ENCODE measurements around the gene LAMA4. TPM values are rescaled to one million over a fixed set of nuclear protein-coding genes. Genes with fewer than 3 reads are reported as not detected.

The LAMA4 gene
- total and polyA plus RNA-seq, 4 donors, result 28.4 to 261 (median 79.8) TPM

DNA sequence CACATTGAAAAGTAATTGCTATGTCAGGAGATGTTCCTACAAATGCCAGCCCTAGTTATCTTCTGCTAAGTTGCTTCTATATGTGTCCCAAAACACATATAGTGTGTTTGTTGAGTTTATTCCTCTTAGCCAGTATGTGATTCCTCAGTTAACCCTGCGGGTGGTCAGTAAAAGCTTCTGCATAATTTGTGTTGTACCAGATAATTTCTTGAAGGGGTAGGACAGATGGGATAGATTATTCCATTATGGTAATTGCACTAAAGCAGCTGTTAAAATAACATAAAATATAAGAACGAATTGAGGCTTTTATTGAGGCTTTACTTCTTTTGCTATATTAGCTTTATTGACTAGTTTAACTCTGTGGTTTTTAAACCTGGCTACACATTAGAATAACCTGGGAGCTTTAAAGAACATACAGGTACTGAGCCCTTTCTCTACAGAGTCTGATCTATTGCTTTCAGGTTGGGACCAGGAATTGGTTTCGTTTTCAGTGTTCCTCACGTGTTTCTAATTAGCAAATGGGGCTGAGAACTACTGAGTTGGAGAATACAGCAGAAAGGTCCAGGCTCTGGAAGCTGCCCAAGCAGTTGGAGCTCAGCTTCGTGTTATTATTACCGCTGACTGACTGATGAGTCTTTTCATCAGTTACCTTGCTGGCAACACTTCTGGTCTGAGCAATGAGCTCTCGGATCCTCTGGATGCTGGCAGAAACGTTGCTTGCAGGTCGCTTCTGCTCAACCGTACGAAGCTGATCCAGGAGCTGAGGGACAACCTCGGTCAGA is 110.0 kb downstream of the LAMA4 start:
- no peak for TF ChIP-seq CTCF (IDR thresholded peaks at IDR 0.05; ENCODE audit: control extremely low read depth, extremely low read depth)
- DNase-seq (no peak), ATAC-seq (ENCODE audit: insufficient read depth, low FRiP score) (no peak)
- Histone ChIP-seq H3K9ac (ENCODE audit: insufficient read depth in 1 of 2, low read length in 2 of 2) (no peak overlapping the region), H3K9me3 (ENCODE audit: control insufficient read depth in 4 of 4, insufficient read depth in 3 of 4, low read length in 3 of 4) (no peaks in the 10 kb centered on the region), H3K27ac (ENCODE audit: low read depth in 1 of 2, low read length in 1 of 2) (no peak overlapping the region), H3K27me3 (ENCODE audit: control insufficient read depth in 3 of 3, insufficient read depth in 3 of 3, low read length in 2 of 3) (no peaks in the 10 kb centered on the region), H3K4me3 (no peak overlapping the region), H3K4me1 (ENCODE audit: control insufficient read depth in 5 of 5, insufficient read depth in 5 of 5, low read length in 5 of 5) (peaks cover 0 to under 1% (median 0%) of the 10 kb centered on the region in 5 donors), H3K36me3 (ENCODE audit: control insufficient read depth in 4 of 4, insufficient read depth in 4 of 4, low read length in 4 of 4) (peaks cover 8 to 67% (median 44%) of the 10 kb centered on the region in 4 donors)
- WGBS, 2 donors, result 91 to 96% methylated on average over 12 of the region's 12 CpGs

DNA sequence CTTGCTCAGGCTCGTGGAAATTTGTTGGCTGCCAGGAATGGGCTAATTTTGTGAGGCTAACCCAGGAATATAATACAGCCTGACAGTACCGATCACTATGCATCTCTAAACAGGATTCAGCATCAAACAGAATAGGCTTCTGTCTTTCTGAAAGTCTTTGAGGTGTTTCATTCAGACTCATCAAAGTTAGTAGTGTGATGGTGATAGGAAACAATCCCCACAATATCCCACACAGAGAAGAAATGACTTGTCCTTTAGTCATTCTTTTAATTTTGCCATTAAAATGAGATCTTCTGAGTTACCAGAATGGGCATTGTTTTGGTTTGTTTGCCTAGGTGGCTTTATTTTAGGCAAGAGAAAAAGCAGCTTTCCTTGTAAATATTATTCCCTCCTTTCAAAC is 112.7 kb downstream of the LAMA4 start:
- DNase-seq (no peak), ATAC-seq (ENCODE audit: insufficient read depth, low FRiP score) (no peak)
- no peaks in the 10 kb centered on the region for H3K4me1 ChIP-seq (ENCODE audit: control insufficient read depth in 5 of 5, insufficient read depth in 5 of 5, low read length in 5 of 5)
- no peaks in the 10 kb centered on the region for H3K27me3 ChIP-seq (ENCODE audit: control insufficient read depth in 3 of 3, insufficient read depth in 3 of 3, low read length in 2 of 3)
- no peaks in the 10 kb centered on the region for H3K9me3 ChIP-seq (ENCODE audit: control insufficient read depth in 4 of 4, insufficient read depth in 3 of 4, low read length in 3 of 4)
- WGBS, 2 donors, result 82 to 85% methylated on average over 2 of the region's 2 CpGs
- H3K36me3 ChIP-seq (ENCODE audit: control insufficient read depth in 4 of 4, insufficient read depth in 4 of 4, low read length in 4 of 4), result peaks cover 8 to 67% (median 44%) of the 10 kb centered on the region in 4 donors
- no peak overlapping the region for H3K9ac ChIP-seq (ENCODE audit: insufficient read depth in 1 of 2, low read length in 2 of 2)
- no peak overlapping the region for H3K4me3 ChIP-seq
- no peak overlapping the region for H3K27ac ChIP-seq (ENCODE audit: low read depth in 1 of 2, low read length in 1 of 2)
- no peak for TF ChIP-seq CTCF (IDR thresholded peaks at IDR 0.05; ENCODE audit: control extremely low read depth, extremely low read depth)

- WGBS, 2 donors, result 72 to 87% methylated on average over 8 of the region's 8 CpGs
- no peak for ATAC-seq (ENCODE audit: insufficient read depth, low FRiP score)
Measured at GRCh38 chr6:112139052-112139451, 115.3 kb downstream of the LAMA4 start.

More at GRCh38 chr6:112139052-112139451, 115.3 kb downstream of the LAMA4 start:
- Histone ChIP-seq H3K4me1 (ENCODE audit: control insufficient read depth in 5 of 5, insufficient read depth in 5 of 5, low read length in 5 of 5) (no peaks in the 10 kb centered on the region), H3K27me3 (ENCODE audit: control insufficient read depth in 3 of 3, insufficient read depth in 3 of 3, low read length in 2 of 3) (no peaks in the 10 kb centered on the region), H3K4me3 (no peak overlapping the region), H3K9ac (ENCODE audit: insufficient read depth in 1 of 2, low read length in 2 of 2) (no peak overlapping the region), H3K9me3 (ENCODE audit: control insufficient read depth in 4 of 4, insufficient read depth in 3 of 4, low read length in 3 of 4) (no peaks in the 10 kb centered on the region), H3K27ac (ENCODE audit: low read depth in 1 of 2, low read length in 1 of 2) (no peak overlapping the region), H3K36me3 (ENCODE audit: control insufficient read depth in 4 of 4, insufficient read depth in 4 of 4, low read length in 4 of 4) (peaks cover 8 to 66% (median 41%) of the 10 kb centered on the region in 4 donors)
- TF ChIP-seq CTCF (IDR thresholded peaks at IDR 0.05; ENCODE audit: control extremely low read depth, extremely low read depth), result no peak
- DNase-seq, result no peak

Data from lung (tissue), 12 donors.